Measurements from ENCODE around the gene TMEM191B.
"Not testable (repeated sequence)": the region's sequence is repeated elsewhere in the genome, so short reads cannot be mapped to it uniquely, and the experiment has no call there.

TMEM191B gene

DNA sequence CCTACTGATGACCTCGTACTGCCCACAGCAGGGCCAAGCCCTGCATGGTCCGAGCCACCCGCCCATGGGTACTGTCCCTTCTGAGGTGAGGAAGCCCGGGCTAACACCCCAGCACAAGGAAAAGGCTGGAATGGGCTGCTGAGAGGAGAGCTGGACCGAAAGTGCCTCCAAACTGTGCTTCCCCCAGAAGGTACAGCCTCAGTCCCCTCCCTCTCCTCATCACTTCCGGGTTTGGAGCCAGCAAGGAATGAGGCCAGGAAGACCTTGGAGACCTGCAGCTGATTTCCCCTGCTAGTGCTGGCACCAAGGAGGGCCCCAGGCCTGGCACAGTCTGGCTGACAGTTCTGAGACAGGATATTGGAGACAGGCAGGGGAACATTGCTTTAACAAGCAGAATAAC, 31.3 kb downstream of the TMEM191B start:
- DNase-seq = not testable (repeated sequence)

DNA sequence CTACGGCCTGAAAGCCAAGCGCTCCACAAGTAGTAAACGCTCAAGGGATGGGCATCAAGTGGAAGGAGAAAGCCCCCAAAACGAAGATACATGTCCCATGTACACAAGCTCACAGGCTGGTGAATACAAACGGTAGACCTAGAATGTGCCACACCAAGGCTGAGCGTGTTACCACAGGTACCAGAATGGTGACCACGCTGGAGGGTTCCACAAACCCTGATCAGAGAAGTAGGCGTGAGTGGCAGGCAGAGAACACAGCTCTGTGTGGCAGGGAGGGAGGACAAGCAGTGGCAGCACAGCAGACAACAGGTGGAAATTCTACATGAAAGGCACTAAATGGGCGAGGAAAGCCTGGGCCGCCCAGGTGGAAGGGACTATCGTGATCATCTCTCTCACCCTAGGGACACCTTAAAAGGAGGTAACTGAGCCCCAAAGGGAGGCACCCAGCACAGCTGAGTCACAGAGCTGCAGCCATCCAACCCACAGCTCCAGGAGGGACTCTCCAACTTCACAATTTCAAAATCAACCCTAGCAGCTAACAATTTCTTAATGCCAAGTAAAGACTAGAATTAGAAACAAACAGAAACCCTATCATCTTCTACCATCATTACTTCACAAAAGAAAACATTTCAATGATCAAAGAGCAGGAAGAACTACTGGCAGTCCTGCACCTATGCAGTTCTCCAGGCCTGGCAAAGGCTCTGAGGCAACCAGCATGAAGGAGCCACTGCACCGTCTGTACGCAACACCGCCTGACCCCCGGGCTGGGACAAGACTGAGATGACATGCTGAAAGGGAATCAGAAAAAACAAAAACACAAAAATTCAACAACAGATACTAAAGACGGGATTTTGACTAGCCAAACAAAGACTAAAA, 32.7 kb downstream of the TMEM191B start:
- DNase-seq = not testable (repeated sequence)

DNA sequence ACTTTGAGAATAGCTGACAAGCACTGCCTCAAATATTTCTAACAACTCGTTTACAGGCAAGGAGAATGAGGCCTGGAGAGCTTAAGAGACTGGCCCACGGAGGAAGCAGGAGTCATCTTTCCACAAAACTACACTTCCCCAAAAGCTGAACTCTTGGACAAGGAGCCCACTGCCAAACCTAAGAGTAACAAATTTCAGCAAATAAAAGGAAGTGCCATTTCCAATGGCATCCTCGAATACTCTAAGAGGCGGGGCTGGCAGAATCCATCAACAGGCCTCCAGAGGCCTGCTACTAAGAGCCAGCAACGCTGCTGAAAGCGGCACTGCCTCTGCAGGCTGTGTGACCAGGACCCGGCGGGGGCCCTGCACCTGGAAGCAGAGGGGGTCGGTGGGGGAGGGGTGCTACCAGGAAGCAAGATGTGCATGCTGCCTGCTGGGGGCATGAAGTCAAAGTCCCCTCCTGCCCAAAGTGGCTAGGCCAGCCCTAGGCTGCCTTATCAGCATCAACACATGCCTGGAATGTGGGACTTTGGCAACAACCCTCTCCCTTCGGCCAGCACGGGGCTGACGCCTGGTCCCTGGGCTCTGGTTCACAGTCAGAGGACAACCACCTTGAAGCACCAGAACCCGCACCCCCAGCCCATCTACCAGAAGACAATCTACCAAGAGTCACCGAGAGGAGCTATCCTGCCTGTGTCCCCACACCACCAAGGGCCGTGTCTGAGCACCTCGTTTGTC, 43.1 kb downstream of the TMEM191B start:
- DNase-seq = not testable (repeated sequence)

DNA sequence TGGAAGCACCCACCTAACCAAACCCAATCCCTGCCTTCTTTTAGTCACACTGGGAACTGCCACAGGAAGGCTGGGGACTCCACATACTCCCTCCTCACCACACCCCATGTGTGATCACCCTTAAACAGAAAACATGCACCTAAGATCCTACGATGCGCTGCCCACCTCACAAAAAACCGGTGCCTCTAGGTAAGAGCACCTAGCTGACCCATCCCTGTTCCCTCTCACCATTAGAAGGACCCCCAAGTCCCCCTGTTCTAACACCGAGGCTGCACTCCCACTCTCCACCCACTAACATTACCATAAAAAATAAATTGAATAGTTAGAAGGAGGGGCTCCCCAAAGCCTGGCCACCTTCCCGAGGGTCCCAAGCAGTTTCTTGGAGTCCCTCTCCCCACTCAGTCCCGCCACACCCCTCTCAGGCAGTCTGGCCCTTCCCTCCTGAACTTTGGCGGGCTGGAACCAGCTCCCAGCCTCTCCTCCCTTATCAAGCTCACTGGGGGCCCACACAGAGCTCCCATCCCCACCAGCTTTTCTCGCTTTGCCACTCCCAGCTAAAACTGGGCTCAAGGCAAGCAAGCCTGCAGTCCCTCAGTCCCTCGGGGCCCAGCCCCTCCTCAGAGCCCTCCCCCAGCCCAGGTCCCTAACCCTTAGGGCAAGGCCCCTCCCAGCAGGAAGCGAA, 46.0 kb downstream of the TMEM191B start:
- DNase-seq = not testable (repeated sequence)

DNA sequence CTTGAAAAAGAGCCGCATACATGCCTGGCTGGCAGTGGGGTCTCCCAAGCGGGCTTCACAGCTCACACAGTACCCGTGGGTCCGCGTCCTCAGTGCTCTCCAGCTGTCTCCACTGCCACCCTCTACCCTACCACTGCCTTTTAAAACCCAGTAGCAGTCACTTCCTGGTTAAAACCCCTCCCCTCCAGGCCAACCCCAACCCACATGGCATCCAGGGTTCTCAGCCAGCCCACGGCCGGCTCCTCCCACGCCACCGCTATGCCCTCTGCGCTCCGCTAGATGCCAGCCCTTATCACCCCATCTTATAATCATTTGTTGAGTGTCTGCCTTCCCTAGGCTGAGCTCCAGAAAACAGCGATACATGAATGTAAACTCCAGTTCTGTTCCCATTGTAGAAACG, 47.0 kb downstream of the TMEM191B start:
- DNase-seq = not testable (repeated sequence)

DNA sequence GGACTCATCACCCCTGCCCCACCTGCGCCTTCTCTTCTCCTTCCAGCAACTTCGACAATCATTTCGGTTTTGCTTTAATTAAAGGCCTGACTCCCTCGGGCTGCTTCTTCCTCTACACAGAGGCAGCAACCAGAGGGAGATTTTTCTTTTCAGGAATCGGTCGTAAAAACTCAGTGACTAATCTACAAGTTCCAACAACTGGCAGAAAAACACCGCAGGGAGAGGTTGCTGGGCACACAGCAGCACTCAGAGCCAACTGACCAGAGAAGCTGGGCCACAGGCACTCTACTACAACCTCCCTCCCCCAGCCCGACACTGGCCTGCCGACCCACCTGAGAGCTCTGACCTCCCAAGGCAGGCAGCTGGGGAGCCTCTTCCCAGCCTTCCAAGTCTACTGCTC, 48.1 kb downstream of the TMEM191B start:
- not testable (repeated sequence) for DNase-seq

DNA sequence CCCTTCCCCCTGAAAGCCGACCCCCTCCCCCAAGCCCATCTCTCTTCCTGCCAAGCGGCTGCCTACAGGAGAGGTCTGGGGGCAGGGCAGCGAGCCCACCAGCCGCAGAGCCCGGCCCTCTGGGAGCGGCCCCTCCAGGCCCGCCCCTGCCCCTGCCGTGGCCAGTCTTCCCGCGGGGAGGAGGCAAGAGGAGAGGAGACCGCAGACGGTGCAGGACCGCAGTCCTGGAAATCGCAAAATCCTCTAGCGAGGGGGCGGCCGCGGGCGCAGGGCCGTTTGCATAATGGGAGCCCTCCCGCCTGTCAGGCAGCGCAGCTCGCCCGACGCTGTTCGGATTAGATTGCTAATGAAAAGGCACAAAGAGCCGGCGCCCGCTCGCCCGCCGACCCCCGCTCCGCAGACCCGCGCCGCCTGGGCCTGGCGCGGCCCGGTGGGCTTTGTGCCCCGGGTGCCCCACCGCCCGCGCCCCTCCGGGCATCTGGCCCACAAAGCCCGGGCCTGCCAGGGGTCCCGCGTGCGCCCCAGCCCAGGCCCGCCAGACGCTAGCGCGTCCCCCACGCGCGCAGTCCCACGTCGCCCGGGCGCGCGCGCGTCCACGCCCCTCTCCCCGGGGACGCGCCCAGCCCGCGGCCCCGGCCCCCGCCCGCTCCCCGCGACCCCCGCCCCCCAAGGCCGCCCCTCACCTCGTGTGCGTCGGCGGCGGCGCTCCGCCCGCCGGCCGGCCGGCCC, 49.7 kb downstream of the TMEM191B start:
- not testable (repeated sequence) for DNase-seq

DNA sequence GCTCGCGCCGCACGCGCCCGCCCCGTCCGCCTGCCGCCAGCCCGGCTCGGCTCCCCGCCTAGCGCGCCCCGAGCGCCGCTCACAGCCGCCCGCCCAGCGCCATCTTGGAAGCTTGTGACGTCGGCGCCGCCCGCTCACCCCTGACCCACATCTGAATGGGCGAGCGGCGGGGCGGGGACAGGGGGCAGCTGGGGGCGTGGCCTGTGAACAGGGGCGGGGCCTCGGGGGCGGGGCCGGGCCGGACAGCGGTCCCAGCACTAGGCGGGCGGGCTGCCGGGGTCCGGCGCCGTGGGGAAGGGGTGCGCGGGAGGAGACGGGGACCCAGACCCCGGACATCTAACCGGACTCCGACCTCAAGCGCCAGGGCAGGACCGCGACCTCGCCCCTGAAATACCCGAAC, 50.2 kb downstream of the TMEM191B start:
- not testable (repeated sequence) for DNase-seq
